Bladder microvascular endothelial cell (primary cell): Measurements from ENCODE around the gene DDX59. TPM values are rescaled to one million over a fixed set of nuclear protein-coding genes. Genes with fewer than 3 reads are reported as not detected.

ENCODE experiments used
- total RNA-seq: library from RNA; depleted of rRNA; stranded (reverse); fragments of >200 nt; gene quantifications from 2 replicates; pipeline ENCODE4 v1.2.3, GENCODE V29; 2014

The DDX59 gene
- 8.3 and 13.1 TPM in 2 replicates for total RNA-seq

DNA sequence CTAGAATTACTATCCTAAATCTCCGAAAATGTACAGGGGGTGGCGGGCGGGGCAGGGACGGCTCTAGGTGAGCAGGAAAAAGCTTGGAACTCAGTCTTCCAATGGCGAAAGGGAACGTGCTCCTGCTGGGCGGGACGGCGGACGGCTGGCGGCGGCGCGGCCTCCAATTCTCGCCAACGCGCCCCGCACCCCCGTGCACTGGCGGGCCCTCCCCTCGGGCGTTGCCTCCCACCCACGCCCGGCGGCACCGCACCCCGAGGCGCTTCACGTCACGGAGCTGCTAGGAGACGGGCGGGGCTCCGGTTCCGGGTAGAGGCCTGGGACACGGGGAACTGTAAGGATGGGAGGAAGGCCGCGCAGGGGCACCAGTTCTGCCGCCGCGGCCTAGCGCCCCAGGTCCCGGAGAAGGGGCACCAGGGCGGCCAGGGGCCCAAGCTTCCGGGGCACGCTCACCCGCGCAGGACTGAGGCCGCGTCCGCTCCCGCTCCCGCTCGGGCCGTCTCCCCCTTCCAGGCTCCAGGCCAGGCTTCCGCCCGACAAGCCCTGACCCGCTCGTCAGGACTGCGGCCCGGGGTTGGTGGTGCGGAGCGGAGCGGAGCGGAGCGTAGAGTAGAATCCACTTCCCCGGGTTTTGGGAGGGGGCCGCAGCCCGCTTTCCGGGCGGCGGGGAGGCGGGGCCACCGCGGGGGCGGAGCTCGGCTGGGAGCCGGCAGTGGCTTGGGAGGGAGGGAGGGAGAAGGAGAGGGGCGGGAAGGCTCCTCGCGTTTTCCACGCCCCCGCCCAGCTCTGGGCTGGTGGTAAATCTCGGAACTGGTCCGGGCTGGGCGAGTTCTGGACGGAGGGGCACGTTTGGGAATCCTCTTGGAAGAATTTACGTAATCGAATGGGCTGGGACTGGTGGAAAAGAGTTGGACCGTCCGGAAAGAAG lies at the start of gene DDX59:
TSS of gene DDX59 (minus strand) at position 594 of the 928 bp plus-strand sequence. CDS start 3,167 bp downstream, outside the sequence.

DNA sequence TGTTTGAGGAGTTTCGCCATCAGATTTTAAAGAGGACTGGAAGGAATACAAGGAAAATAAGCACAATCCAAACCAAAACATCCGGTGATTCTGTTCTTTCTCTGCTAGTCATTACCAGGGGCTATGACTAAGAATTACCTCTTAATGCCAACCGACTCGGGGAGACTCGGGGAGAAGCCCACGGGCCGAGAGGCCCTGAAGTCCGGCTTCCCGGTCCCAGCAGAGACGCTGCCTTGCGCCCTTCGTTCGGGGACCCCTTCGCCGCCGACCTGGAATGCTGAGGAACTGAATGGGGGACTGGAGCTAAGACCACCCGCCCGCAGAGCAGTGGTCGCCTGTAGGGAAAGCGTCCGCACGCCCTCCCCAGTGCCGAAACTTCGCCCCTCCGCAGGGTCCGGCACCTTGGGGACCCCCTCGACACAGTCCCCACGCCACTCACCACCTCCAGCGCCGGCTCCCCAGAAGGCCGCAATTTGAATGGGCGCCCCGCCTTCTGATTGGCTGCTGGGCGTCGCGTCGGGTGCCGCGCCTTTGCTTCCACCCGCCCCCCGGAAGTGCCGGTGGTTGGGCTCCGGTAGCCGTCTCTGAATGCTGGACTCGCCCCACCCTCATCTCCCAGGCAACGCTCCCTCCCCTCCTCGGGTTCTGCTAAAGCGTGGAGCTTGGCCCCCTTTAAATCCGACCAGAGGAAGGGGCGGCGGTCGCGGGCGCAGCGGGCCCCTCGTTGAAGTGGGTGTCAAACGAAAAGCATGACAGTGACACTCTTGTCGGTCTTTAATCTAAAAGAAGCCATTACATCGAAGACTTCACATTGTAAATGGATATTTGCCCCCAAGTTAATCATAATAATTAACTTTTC lies 49.2 kb downstream of the DDX59 start, which contains the start of gene KIF14:
TSS of gene KIF14 (minus strand) at position 479 of the 859 bp plus-strand sequence. CDS start 2,028 bp downstream, outside the sequence.

Other genes with a start within 250 kb of the DDX59 start
- gene KIF14, start 49.2 kb downstream of the DDX59 start, total RNA-seq, result 4.5 and 7.9 TPM in 2 replicates
- 15.7 and 54.7 TPM in 2 replicates for gene CAMSAP2, start 69.0 kb upstream of the DDX59 start, total RNA-seq
- gene GPR25, start 203.1 kb upstream of the DDX59 start, total RNA-seq, result not detected in 2 replicates
- 0.16 TPM in 1 of 2 replicates, not detected in the other for gene INAVA, start 225.0 kb upstream of the DDX59 start, total RNA-seq